Right atrium auricular region (tissue), 2 donors: ENCODE measurements around the gene MAL. TPM values are rescaled to one million over a fixed set of nuclear protein-coding genes. Genes with fewer than 3 reads are reported as not detected.

Experiments
- DNase-seq: peaks from one replicate; pipeline ENCODE4 v3.0.0-alpha.2; 2019; ENCODE audit warnings: low spot score
- H3K27ac ChIP-seq, 2 donors: fragments of 200-600 bp; sonication (generic); 1 replicate in 1 of 2; 2 replicates in 1 of 2; pipeline ENCODE4 v1.5.1; 2016 to 2019
- H3K27me3 ChIP-seq, 2 donors: fragments of 200-600 bp; sonication (generic); one replicate each; pipeline versions ENCODE4 v1.5.1 to v1.6.0; 2017 to 2019
- H3K36me3 ChIP-seq: fragments of 200-600 bp; sonication (generic); one replicate; pipeline ENCODE4 v1.5.1; 2016
- H3K4me1 ChIP-seq, 2 donors: fragments of 200-600 bp; sonication (generic); one replicate each; pipeline versions ENCODE4 v1.5.1 to v1.6.0; 2017 to 2019
- H3K4me3 ChIP-seq, 2 donors: fragments of 200-600 bp; sonication (generic); 1 replicate in 1 of 2; 2 replicates in 1 of 2; pipeline ENCODE4 v1.5.1; 2017 to 2019; ENCODE audit warnings: mild to moderate bottlenecking in 1 of 2, moderate library complexity in 1 of 2
- H3K9me3 ChIP-seq, 2 donors: fragments of 200-600 bp; sonication (generic); one replicate each; pipeline ENCODE4 v1.5.1; 2019
- CTCF ChIP-seq, 2 donors: fragments of 200-600 bp; sonication (generic); IDR thresholded peaks; one replicate each; pipeline ENCODE4 v1.5.1; 2019; ENCODE audit warnings: antibody characterized with exemption in 2 of 2
- total RNA-seq, 2 donors: library from RNA; depleted of rRNA; stranded (reverse); fragments of >200 nt; gene quantifications; one replicate each; pipeline ENCODE4 v1.1.0, GENCODE V29; 2016

The MAL gene
- total RNA-seq, 2 donors from 2014 or later, result 7.4 to 8.7 TPM

- no peak for DNase-seq
- no peaks in the 10 kb centered on the region for H3K9me3 ChIP-seq
- H3K4me3 ChIP-seq, result no peak overlapping the region
- no peak for TF ChIP-seq CTCF (IDR thresholded peaks at IDR 0.05)
- no peaks in the 10 kb centered on the region for H3K36me3 ChIP-seq
- no peaks in the 10 kb centered on the region for H3K4me1 ChIP-seq
- H3K27me3 ChIP-seq, result no peaks in the 10 kb centered on the region
- H3K27ac ChIP-seq, result no peak overlapping the region
These were observed 15.4 kb upstream of the MAL start for GRCh38 chr2:95010126-95010525.

GRCh38 chr2:95010718-95011117, 14.8 kb upstream of the MAL start:
- Histone ChIP-seq H3K9me3 (no peaks in the 10 kb centered on the region), H3K27ac (no peak overlapping the region), H3K4me3 (no peak overlapping the region), H3K36me3 (no peaks in the 10 kb centered on the region), H3K4me1 (no peaks in the 10 kb centered on the region), H3K27me3 (no peaks in the 10 kb centered on the region)
- no peak for DNase-seq
- no peak for TF ChIP-seq CTCF (IDR thresholded peaks at IDR 0.05)

- H3K27ac ChIP-seq, result no peak overlapping the region
- TF ChIP-seq CTCF (IDR thresholded peaks at IDR 0.05), result no peak
- no peaks in the 10 kb centered on the region for H3K9me3 ChIP-seq
- H3K4me3 ChIP-seq, result no peak overlapping the region
- no peaks in the 10 kb centered on the region for H3K36me3 ChIP-seq
- DNase-seq, result no peak
- H3K4me1 ChIP-seq, result no peaks in the 10 kb centered on the region
- no peaks in the 10 kb centered on the region for H3K27me3 ChIP-seq
These were observed 12.5 kb upstream of the MAL start for GRCh38 chr2:95012881-95013550.

GRCh38 chr2:95013726-95014125, 11.8 kb upstream of the MAL start:
- H3K4me3 ChIP-seq, result no peak overlapping the region
- H3K27me3 ChIP-seq, result no peaks in the 10 kb centered on the region
- no peak for TF ChIP-seq CTCF (IDR thresholded peaks at IDR 0.05)
- H3K36me3 ChIP-seq, result no peaks in the 10 kb centered on the region
- H3K4me1 ChIP-seq, result no peaks in the 10 kb centered on the region
- H3K9me3 ChIP-seq, result no peaks in the 10 kb centered on the region
- DNase-seq, result no peak
- H3K27ac ChIP-seq, result no peak overlapping the region

- H3K27me3 ChIP-seq, result no peaks in the 10 kb centered on the region
- DNase-seq, result no peak
- H3K36me3 ChIP-seq, result no peaks in the 10 kb centered on the region
- no peaks in the 10 kb centered on the region for H3K9me3 ChIP-seq
- no peak overlapping the region for H3K27ac ChIP-seq
- H3K4me1 ChIP-seq, result no peaks in the 10 kb centered on the region
- TF ChIP-seq CTCF (IDR thresholded peaks at IDR 0.05), result no peak
- no peak overlapping the region for H3K4me3 ChIP-seq
These were observed 11.3 kb upstream of the MAL start for GRCh38 chr2:95014126-95014708.
